Neuron (in vitro differentiated cells): ENCODE measurements around the gene DNAI7.

Experiments
- H2AFZ ChIP-seq: one replicate; pipeline ENCODE4 v1.6.1; 2013; ENCODE audit warnings: low read depth, mild to moderate bottlenecking, inconsistent platforms, low read length, moderate library complexity
- H3K27me3 ChIP-seq: one replicate; pipeline ENCODE4 v1.6.1; 2013; ENCODE audit warnings: low read length; ENCODE audit not compliant: insufficient read depth
- H3K36me3 ChIP-seq: one replicate; pipeline ENCODE4 v1.6.1; 2013; ENCODE audit warnings: low read length; ENCODE audit not compliant: insufficient read depth
- H3K4me1 ChIP-seq: one replicate; pipeline ENCODE4 v1.6.1; 2013; ENCODE audit warnings: low read length; ENCODE audit not compliant: insufficient read depth
- H3K4me3 ChIP-seq: 2 replicates; pipeline ENCODE4 v1.5.1; 2013; ENCODE audit warnings: mild to moderate bottlenecking, low read length, moderate library complexity
- H3K9me3 ChIP-seq: one replicate; pipeline ENCODE4 v1.6.1; 2013; ENCODE audit warnings: low read length

DNAI7 gene

DNA sequence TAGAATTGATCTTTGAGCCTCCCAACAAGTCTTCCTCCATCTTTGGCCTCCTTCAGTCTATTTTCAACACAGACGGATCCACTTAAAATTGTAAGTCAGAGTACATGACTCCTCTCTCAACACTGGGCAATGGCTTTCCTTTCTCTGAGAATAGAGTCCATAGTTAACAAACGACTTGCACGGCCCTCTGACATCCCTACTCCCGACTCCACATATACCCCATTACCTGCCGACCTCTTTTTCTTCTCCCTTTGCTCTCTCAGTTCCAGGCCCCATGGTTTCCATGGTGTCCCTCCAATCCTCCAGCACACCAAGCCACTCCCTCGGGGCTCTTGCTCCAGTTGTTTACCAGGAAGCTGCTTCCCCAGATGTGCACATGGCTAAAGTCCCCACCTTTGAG, 84.7 kb downstream of the DNAI7 start:
- Histone ChIP-seq H3K36me3 (no peaks in the 10 kb centered on the region), H2AFZ (no peak overlapping the region), H3K4me1 (no peaks in the 10 kb centered on the region)

DNA sequence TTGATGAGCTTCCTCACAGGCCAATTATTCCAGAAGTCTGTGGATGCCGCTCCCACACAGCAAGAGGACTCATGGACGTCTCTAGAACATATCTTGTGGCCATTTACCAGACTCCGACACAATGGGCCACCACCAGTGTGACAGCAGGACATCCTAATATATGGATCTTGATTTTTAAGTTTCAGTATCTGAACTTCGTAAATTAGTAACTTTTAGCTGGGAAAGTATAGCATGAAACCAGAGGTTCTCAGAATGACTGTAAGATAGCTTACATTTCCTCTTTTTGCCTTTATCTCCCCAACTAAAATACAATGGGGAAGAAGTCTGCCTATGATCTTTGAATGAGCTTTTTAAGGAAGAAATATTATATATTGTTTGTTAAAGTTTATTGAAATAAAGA, 87.0 kb downstream of the DNAI7 start:
- Histone ChIP-seq H3K9me3 (no peaks in the 10 kb centered on the region), H3K4me1 (no peaks in the 10 kb centered on the region), H3K4me3 (no peak overlapping the region), H2AFZ (no peak overlapping the region), H3K36me3 (no peaks in the 10 kb centered on the region), H3K27me3 (no peaks in the 10 kb centered on the region)

More for the DNA sequence above, 84.7 kb downstream of the DNAI7 start:
- H3K9me3 ChIP-seq = no peaks in the 10 kb centered on the region
- no peak overlapping the region for H3K4me3 ChIP-seq
- no peaks in the 10 kb centered on the region for H3K27me3 ChIP-seq

- H3K27me3 ChIP-seq = no peaks in the 10 kb centered on the region
Measured at GRCh38 chr12:25106818-25107217, 88.1 kb downstream of the DNAI7 start.

GRCh38 chr12:25102402-25102801, 92.6 kb downstream of the DNAI7 start:
- Histone ChIP-seq H3K27me3 (no peaks in the 10 kb centered on the region), H3K9me3 (no peaks in the 10 kb centered on the region)

More at GRCh38 chr12:25106818-25107217, 88.1 kb downstream of the DNAI7 start:
- no peaks in the 10 kb centered on the region for H3K9me3 ChIP-seq
- no peak overlapping the region for H3K4me3 ChIP-seq
- H3K4me1 ChIP-seq = no peaks in the 10 kb centered on the region
- no peak overlapping the region for H2AFZ ChIP-seq
- H3K36me3 ChIP-seq = no peaks in the 10 kb centered on the region

GRCh38 chr12:25101092-25101445, 93.9 kb downstream of the DNAI7 start:
- Histone ChIP-seq H3K36me3 (no peaks in the 10 kb centered on the region), H3K9me3 (no peaks in the 10 kb centered on the region), H3K4me3 (no peak overlapping the region), H3K4me1 (no peaks in the 10 kb centered on the region), H3K27me3 (no peaks in the 10 kb centered on the region), H2AFZ (no peak overlapping the region)

More at GRCh38 chr12:25102402-25102801, 92.6 kb downstream of the DNAI7 start:
- Histone ChIP-seq H3K4me1 (no peaks in the 10 kb centered on the region), H3K36me3 (no peaks in the 10 kb centered on the region), H3K4me3 (no peak overlapping the region), H2AFZ (no peak overlapping the region)

- Histone ChIP-seq H3K27me3 (no peaks in the 10 kb centered on the region), H2AFZ (no peak overlapping the region), H3K36me3 (no peaks in the 10 kb centered on the region), H3K4me1 (no peaks in the 10 kb centered on the region), H3K9me3 (no peaks in the 10 kb centered on the region), H3K4me3 (no peak overlapping the region)
Measured at GRCh38 chr12:25100194-25101091, 94.5 kb downstream of the DNAI7 start.

GRCh38 chr12:25099010-25099409, 96.0 kb downstream of the DNAI7 start:
- H3K4me1 ChIP-seq = no peaks in the 10 kb centered on the region

DNA sequence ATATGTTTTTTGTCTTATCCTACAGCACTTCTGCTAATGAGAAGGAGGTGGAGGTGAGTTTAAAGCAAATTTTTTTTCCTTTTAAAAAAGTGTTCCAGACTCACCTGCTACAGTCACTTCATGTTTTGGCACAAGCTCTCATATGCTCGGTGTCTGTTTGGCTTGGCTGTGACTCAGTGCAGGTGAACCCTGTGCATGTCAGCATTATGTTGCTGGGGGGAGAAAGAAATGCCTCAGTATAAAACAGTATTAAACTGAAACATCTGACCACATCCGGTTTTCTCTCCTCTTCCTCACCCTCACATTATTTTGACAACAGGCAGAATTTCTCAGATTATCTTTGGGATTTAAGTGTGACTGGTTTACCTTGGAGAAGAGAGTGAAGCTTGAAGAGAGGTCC, 105.2 kb downstream of the DNAI7 start:
- Histone ChIP-seq H3K27me3 (no peaks in the 10 kb centered on the region), H3K4me3 (no peak overlapping the region), H3K9me3 (no peaks in the 10 kb centered on the region), H2AFZ (no peak overlapping the region), H3K4me1 (no peaks in the 10 kb centered on the region), H3K36me3 (no peaks in the 10 kb centered on the region)

More at GRCh38 chr12:25099010-25099409, 96.0 kb downstream of the DNAI7 start:
- Histone ChIP-seq H3K27me3 (no peaks in the 10 kb centered on the region), H3K9me3 (no peaks in the 10 kb centered on the region), H3K4me3 (no peak overlapping the region), H3K36me3 (no peaks in the 10 kb centered on the region), H2AFZ (no peak overlapping the region)

DNA sequence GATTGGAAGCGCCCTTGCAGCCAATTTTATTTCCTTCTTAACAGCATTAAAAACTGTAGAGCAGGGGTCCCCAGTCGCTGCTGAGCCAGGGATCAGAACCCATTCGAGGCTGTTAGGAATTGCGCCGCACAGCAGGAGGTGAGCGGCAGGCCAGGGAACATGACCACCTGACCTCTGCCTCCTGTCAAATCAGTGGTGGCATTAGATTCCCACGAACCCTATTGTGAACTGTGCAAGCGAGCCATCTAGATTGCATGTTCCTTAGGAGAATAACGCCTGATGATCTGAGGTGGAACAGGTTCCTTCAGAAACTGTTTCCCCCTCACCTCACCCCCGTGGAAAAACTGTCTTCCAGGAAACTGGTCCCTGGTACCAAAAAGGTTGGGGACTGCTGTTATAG, 107.4 kb downstream of the DNAI7 start:
- Histone ChIP-seq H3K4me3 (no peak overlapping the region), H3K4me1 (no peaks in the 10 kb centered on the region), H3K36me3 (no peaks in the 10 kb centered on the region), H2AFZ (no peak overlapping the region), H3K27me3 (no peaks in the 10 kb centered on the region), H3K9me3 (no peaks in the 10 kb centered on the region)

DNA sequence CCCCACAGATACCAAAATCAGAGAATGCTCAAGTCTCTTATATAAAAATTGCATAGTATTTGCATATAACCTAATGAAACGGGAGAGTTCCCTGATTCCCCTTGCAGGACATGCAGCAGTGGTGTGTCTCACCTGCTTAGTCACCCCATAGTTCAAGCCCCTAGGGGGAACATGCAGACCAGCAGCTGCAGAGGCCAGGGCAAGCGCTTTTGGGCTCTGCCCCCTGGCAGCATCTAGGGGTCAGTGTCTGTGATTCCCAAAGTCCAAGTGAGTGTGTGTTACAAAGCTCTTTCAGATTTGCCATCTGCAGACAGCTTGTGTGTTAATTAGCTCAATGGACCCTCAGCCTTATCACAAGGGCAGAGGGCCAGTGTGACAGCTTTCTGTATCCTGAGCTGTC, 110.1 kb downstream of the DNAI7 start:
- H3K4me1 ChIP-seq = no peaks in the 10 kb centered on the region
- no peaks in the 10 kb centered on the region for H3K36me3 ChIP-seq
- no peaks in the 10 kb centered on the region for H3K27me3 ChIP-seq
- H3K9me3 ChIP-seq = no peaks in the 10 kb centered on the region
- no peak overlapping the region for H3K4me3 ChIP-seq
- no peak overlapping the region for H2AFZ ChIP-seq

DNA sequence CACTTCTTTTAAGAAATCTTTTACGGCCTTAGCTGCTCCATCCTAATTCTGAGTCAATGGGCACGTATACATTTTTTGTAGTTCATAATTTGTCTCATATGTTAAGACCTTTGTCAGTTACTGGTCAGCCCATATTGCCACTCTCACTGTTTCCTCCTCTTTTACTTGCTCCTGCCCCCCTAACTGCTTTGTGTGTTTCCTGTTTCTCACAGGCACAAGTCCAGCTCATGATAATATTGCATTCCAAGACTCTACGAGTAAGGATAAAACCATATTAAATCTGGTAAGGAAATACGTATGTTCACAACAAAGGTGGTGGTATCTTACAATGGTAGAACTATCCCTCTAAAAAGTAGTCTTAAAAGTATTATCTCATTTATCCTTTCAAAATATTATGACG, 111.7 kb downstream of the DNAI7 start:
- Histone ChIP-seq H3K27me3 (no peaks in the 10 kb centered on the region), H3K4me3 (no peak overlapping the region), H3K4me1 (no peaks in the 10 kb centered on the region), H3K9me3 (no peaks in the 10 kb centered on the region), H3K36me3 (no peaks in the 10 kb centered on the region), H2AFZ (no peak overlapping the region)

- Histone ChIP-seq H3K9me3 (no peaks in the 10 kb centered on the region), H3K4me3 (no peak overlapping the region)
Measured at GRCh38 chr12:25082628-25083027, 112.3 kb downstream of the DNAI7 start.

DNA sequence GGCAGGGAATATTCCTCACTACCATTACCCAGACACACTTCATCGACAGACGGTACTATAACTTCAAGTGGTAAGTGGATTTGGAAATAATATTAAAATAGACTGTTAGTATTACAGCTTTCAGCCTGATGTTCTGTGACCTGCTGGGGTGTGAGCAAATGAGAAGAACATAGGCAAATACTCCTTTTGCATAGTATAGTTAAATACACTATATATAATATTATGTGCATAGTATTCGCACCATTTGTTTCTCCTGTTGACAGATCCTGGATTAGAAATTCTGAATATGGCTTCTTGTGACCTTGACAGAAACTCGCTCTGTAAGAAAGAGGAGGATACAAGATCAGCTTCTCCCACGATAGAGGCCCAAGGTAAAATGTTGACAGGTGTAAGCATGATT, 115.6 kb downstream of the DNAI7 start:
- Histone ChIP-seq H2AFZ (no peak overlapping the region), H3K4me3 (no peak overlapping the region), H3K27me3 (no peaks in the 10 kb centered on the region), H3K9me3 (no peaks in the 10 kb centered on the region), H3K4me1 (no peaks in the 10 kb centered on the region), H3K36me3 (no peaks in the 10 kb centered on the region)

More at GRCh38 chr12:25082628-25083027, 112.3 kb downstream of the DNAI7 start:
- H3K36me3 ChIP-seq = no peaks in the 10 kb centered on the region
- H3K27me3 ChIP-seq = no peaks in the 10 kb centered on the region
- no peaks in the 10 kb centered on the region for H3K4me1 ChIP-seq
- H2AFZ ChIP-seq = no peak overlapping the region

- Histone ChIP-seq H3K4me3 (no peak overlapping the region), H2AFZ (no peak overlapping the region), H3K9me3 (no peaks in the 10 kb centered on the region), H3K36me3 (no peaks in the 10 kb centered on the region), H3K4me1 (no peaks in the 10 kb centered on the region), H3K27me3 (no peaks in the 10 kb centered on the region)
Measured at GRCh38 chr12:25074954-25075353, 120.0 kb downstream of the DNAI7 start.
